Thymus (tissue), 11 donors: Measurements from ENCODE around the gene SOX2. TPM values are rescaled to one million over a fixed set of nuclear protein-coding genes. Genes with fewer than 3 reads are reported as not detected.

Source experiments
- DNase-seq, 9 donors: peaks; one replicate each; pipeline ENCODE4 v3.0.0-alpha.2; 2013; ENCODE audit warnings: low spot score in 9 of 9, low read depth in 6 of 9, missing footprints in 1 of 9
- H3K27ac ChIP-seq, 2 donors: one replicate each; pipeline ENCODE4 v1.5.1; 2013; ENCODE audit warnings: control low read depth in 1 of 2, low read depth in 1 of 2, low read length in 1 of 2, mild to moderate bottlenecking in 1 of 2, moderate library complexity in 1 of 2
- H3K27me3 ChIP-seq, 2 donors: one replicate each; pipeline ENCODE4 v1.5.1; 2013; ENCODE audit warnings: low read length in 1 of 2; ENCODE audit not compliant: control insufficient read depth in 2 of 2, insufficient read depth in 1 of 2
- H3K36me3 ChIP-seq, 2 donors: one replicate each; pipeline ENCODE4 v1.5.1; 2013; ENCODE audit warnings: low read length in 1 of 2, mild to moderate bottlenecking in 1 of 2, moderate library complexity in 1 of 2; ENCODE audit not compliant: control insufficient read depth in 2 of 2, insufficient read depth in 2 of 2
- H3K4me1 ChIP-seq, 2 donors: one replicate each; pipeline ENCODE4 v1.5.1; 2013; ENCODE audit warnings: low read length in 2 of 2; ENCODE audit not compliant: control insufficient read depth in 2 of 2, insufficient read depth in 2 of 2
- H3K4me3 ChIP-seq, 2 donors: one replicate each; pipeline ENCODE4 v1.5.1; 2013; ENCODE audit warnings: low read length in 2 of 2, control low read depth in 1 of 2, mild to moderate bottlenecking in 1 of 2
- H3K9me3 ChIP-seq, 2 donors: one replicate each; pipeline ENCODE4 v1.5.1; 2013; ENCODE audit warnings: low read length in 1 of 2, mild to moderate bottlenecking in 1 of 2; ENCODE audit not compliant: control insufficient read depth in 2 of 2, insufficient read depth in 1 of 2
- WGBS: extraction: QIAGEN DNeasy Blood & Tissue Kit; methylation state at CpG from one replicate; pipeline ENCODE4 v1.1.7; 2013; 5-methylcytosine and 5-hydroxymethylcytosine counted together
- polyA plus RNA-seq: library from polyadenylated mRNA; stranded (reverse); fragments of 200-250 nt; gene quantifications from one replicate; pipeline ENCODE4 v1.2.3, GENCODE V29; 2013
- total RNA-seq: library from RNA; stranded (reverse); fragments of 120-200 nt; gene quantifications from one replicate; pipeline ENCODE4 v1.2.4, GENCODE V29; 2013
- donor health status: healthy.

Gene SOX2
- total and polyA plus RNA-seq, 2 donors, result 0.42 to 3.1 TPM

- H3K9me3 ChIP-seq, result peaks cover 0 to 7% of the 10 kb centered on the region in 2 donors
- peaks cover 0 to 7% of the 10 kb centered on the region in 2 donors for H3K4me1 ChIP-seq
- H3K4me3 ChIP-seq, result no peak overlapping the region
- 11% methylated on average over 5 of the region's 5 CpGs for WGBS
- no peaks in the 10 kb centered on the region for H3K36me3 ChIP-seq
- peaks cover 77 to 98% of the 10 kb centered on the region in 2 donors for H3K27me3 ChIP-seq
- no peak for DNase-seq
- no peak overlapping the region for H3K27ac ChIP-seq
Measured at GRCh38 chr3:181701096-181701495, 10.6 kb upstream of the SOX2 start.

DNA sequence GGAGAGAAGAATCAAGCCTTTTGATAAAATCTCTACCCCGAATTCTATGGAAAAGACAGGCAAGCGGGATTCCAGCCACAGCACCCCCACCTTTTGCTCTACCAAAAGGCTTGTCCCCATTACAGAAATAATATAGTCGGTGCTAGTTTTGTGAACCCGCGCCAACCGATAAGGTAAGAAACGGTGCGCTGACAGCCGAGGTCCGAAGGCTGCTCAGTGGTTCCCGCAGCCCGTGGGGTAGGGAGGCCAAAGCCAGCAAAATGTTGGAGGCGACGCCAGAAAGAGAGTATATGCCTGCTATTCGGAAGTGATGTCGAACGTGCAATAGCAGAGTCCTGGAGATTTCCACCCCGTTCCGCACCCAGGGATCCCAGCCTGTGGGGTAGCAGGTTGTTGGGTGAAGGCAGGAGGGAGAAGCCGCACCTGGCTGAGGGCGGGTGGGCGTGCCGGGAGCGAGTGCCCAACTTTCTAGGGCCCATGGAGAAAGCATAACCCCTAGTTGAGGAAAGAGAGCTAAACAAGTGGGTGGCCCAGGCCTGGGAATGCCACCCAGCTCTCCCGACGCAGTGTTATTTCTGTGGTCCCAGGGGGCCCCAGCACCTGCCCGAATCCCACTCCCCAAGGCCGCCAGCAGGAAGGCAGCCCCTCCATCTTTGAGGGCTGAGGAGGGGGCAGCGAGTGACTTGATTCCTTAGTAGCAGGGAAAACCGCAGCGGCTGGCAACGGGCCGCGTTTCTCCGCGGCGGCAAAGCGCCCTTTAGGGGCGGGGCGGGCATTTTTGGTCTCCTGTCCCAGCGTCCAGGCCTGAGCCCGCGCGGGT, 7.9 kb upstream of the SOX2 start:
- no peak overlapping the region for H3K27ac ChIP-seq
- H3K4me1 ChIP-seq, result peaks cover 0 to 5% of the 10 kb centered on the region in 2 donors
- 4% methylated on average over 44 of the region's 44 CpGs for WGBS
- no peak overlapping the region for H3K4me3 ChIP-seq
- no peak for DNase-seq
- no peaks in the 10 kb centered on the region for H3K36me3 ChIP-seq
- H3K27me3 ChIP-seq, result peaks cover 67 to 98% of the 10 kb centered on the region in 2 donors
- H3K9me3 ChIP-seq, result peaks cover 0 to 7% of the 10 kb centered on the region in 2 donors

DNA sequence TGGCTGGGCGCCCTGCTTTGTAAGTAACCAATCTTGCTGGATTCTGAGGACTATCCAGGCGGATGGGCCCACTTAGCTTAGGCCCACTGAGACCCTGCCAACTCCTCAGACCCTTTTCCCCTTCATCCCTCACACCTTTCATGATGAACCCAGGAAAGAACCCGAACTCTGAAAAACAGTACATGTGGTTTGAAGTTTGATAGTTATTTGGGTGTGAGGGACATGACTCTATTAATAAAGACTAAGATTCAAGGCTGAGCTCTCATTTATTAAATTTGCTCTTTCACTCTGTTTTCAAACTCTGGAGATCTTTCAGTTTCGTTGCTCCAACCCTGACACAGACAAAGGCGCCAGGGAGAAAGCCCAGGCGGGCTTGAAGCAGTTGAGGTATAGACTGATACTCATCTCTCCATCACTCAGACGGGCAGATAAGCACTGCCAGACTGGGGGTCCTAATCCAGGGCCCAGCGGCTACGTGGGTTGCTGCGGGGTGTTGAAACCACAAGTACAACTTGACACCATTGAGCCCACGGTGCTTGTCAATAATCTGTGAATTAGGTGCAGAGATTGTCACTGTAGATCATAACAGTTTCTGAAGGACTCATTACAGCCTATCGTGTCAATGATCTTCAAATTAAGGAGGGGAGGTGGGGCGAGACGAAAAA, 7.2 kb upstream of the SOX2 start:
- Histone ChIP-seq H3K36me3 (no peaks in the 10 kb centered on the region), H3K9me3 (peaks cover 0 to 5% of the 10 kb centered on the region in 2 donors), H3K27me3 (peaks cover 67 to 99% of the 10 kb centered on the region in 2 donors), H3K4me3 (no peak overlapping the region), H3K27ac (no peak overlapping the region), H3K4me1 (peaks cover 0 to 5% of the 10 kb centered on the region in 2 donors)
- no peak for DNase-seq
- WGBS, result 6% methylated on average over 14 of the region's 14 CpGs

DNA sequence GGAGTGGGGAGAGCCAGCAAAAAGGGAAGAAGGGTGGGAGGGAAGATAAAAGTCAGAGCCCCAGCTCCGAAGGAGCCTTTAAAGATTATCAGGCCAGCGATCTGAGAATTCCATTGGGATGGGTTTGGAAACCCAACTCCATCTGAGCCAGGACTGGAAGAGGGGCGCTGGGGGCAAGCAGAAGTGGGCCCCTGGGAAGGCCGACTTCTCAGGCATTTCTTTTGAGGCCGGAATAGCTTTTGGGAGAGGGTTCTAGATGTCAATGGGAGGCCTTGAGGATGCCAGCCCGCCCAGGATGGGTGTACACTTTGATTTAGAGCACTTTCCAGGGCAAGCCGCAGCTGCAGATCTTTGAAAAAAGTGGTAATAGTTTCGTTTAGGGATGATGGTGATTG, 6.6 kb upstream of the SOX2 start:
- Histone ChIP-seq H3K27ac (no peak overlapping the region), H3K27me3 (peaks cover 67 to 99% of the 10 kb centered on the region in 2 donors)
- WGBS, result 7% methylated on average over 8 of the region's 8 CpGs

GRCh38 chr3:181707980-181708379, 3.7 kb upstream of the SOX2 start:
- Histone ChIP-seq H3K4me1 (peaks cover 4 to 21% of the 10 kb centered on the region in 2 donors), H3K4me3 (no peak overlapping the region), H3K36me3 (no peaks in the 10 kb centered on the region), H3K27me3 (peaks cover 70 to 100% of the 10 kb centered on the region in 2 donors), H3K9me3 (peaks cover 0 to 9% of the 10 kb centered on the region in 2 donors), H3K27ac (no peak overlapping the region)
- no peak for DNase-seq
- WGBS, result 7% methylated on average over 3 of the region's 3 CpGs

More for the DNA sequence above, 6.6 kb upstream of the SOX2 start:
- Histone ChIP-seq H3K9me3 (peaks cover 0 to 5% of the 10 kb centered on the region in 2 donors), H3K4me3 (no peak overlapping the region), H3K36me3 (no peaks in the 10 kb centered on the region), H3K4me1 (peaks cover 0 to 5% of the 10 kb centered on the region in 2 donors)
- DNase-seq, result no peak

DNA sequence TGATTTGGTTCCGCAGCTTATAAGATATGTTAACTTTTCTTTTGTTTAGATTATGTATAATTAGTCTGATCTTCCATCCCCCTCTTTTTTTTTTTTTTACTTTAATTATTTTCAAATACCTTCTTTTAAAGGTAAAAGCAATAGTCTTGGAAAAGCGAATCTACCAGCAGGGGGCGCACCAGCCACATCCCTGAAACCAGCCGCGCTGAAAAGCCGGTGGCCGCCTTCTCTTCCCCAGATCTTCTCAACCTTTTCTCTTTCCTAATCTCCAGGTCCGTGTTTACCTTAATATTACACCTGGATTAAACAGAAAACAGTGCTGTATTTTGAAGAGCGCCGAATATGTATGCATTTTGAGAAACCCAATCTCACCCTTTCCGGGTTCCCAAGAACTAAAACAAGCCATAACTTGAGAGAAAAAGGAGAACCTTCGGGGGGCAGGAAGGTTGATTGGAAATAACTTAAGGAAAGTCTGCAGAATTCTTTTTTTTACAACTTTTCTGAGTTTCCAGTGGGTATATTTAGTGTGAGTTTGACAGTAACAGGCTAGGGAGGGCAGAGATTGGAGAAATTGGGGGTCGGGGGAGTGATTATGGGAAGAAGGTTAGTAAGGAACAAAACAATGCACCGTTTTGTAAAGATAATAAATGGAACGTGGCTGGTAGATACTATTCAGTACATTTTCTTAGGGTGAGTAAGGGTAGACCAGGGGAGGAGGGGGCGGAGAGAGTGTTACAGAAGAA, 2.0 kb upstream of the SOX2 start:
- no peak overlapping the region for H3K4me3 ChIP-seq
- peaks cover 70 to 100% of the 10 kb centered on the region in 2 donors for H3K27me3 ChIP-seq
- peaks cover 4 to 21% of the 10 kb centered on the region in 2 donors for H3K4me1 ChIP-seq
- 3% methylated on average over 16 of the region's 16 CpGs for WGBS
- peaks cover 1 to 9% of the 10 kb centered on the region in 2 donors for H3K9me3 ChIP-seq
- H3K27ac ChIP-seq, result no peak overlapping the region
- H3K36me3 ChIP-seq, result no peaks in the 10 kb centered on the region
- DNase-seq, result peak in 5 of 9 donors; percentile 27 to 69 (median 50)

- 12% methylated on average over 37 of the region's 37 CpGs for WGBS
- no peak for DNase-seq
- Histone ChIP-seq H3K27me3 (peaks cover 70 to 100% of the 10 kb centered on the region in 2 donors), H3K4me1 (peaks cover 4 to 21% of the 10 kb centered on the region in 2 donors), H3K36me3 (no peaks in the 10 kb centered on the region), H3K9me3 (peaks cover 1 to 9% of the 10 kb centered on the region in 2 donors), H3K4me3 (no peak overlapping the region), H3K27ac (no peak overlapping the region)
Measured at GRCh38 chr3:181710345-181711291, 1.1 kb upstream of the SOX2 start.

DNA sequence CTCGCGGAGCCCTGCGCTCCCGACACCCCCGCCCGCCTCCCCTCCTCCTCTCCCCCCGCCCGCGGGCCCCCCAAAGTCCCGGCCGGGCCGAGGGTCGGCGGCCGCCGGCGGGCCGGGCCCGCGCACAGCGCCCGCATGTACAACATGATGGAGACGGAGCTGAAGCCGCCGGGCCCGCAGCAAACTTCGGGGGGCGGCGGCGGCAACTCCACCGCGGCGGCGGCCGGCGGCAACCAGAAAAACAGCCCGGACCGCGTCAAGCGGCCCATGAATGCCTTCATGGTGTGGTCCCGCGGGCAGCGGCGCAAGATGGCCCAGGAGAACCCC, 464 bp downstream of the SOX2 start:
- Histone ChIP-seq H3K4me3 (peak overlapping the region in 1 of 2 donors; percentile 37), H3K9me3 (peaks cover 1 to 9% of the 10 kb centered on the region in 2 donors), H3K27ac (no peak overlapping the region), H3K27me3 (peaks cover 74 to 99% of the 10 kb centered on the region in 2 donors), H3K4me1 (peaks cover 4 to 21% of the 10 kb centered on the region in 2 donors), H3K36me3 (no peaks in the 10 kb centered on the region)
- WGBS, result 1% methylated on average over 44 of the region's 44 CpGs
- DNase-seq, result no peak
